Keratinocyte (primary cell): ENCODE results near the gene ZMIZ1.

Experiments used
- EZH2 ChIP-seq: IDR thresholded peaks from one replicate; pipeline ENCODE4 v1.6.1; 2012; ENCODE audit warnings: inconsistent platforms, mild to moderate bottlenecking, low read length, moderate library complexity
- TF ChIP-seq, protein P1 (sequence below), 3 experiments: IDR thresholded peaks in 1 of 3; conservative IDR thresholded peaks in 1 of 3; optimal IDR thresholded peaks in 1 of 3; 2 replicates in 2 of 3; 3 replicates in 1 of 3; pipeline versions ENCODE3 to v1.5.1; 2011; ENCODE audit warnings: low read length in 3 of 3, mild to moderate bottlenecking in 3 of 3, moderate library complexity in 2 of 3, control low read depth in 1 of 3, inconsistent platforms in 1 of 3; ENCODE audit not compliant: insufficient read depth in 2 of 3; ENCODE audit errors: extremely low read depth in 1 of 3

DNA sequence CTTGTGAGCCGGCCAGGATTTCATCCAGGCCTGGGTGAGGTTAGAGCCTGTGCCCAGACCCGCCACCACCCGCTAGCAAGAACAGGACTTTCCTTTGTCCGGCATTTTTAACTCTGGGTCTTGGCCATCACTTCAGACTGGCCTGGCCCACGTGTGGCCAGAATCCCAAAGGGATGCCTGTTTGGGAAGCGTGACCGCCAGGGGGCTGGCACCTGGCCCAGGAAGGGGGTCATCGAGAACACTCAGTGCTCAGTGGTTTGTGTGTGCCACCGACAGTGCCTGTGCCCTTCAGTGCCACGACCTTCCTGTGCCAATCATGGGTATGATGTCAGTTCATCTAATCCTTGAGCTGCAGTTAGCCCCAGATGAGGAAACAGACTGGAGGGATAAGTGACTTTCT, 85.0 kb downstream of the ZMIZ1 start:
- TF ChIP-seq, protein P1, sequence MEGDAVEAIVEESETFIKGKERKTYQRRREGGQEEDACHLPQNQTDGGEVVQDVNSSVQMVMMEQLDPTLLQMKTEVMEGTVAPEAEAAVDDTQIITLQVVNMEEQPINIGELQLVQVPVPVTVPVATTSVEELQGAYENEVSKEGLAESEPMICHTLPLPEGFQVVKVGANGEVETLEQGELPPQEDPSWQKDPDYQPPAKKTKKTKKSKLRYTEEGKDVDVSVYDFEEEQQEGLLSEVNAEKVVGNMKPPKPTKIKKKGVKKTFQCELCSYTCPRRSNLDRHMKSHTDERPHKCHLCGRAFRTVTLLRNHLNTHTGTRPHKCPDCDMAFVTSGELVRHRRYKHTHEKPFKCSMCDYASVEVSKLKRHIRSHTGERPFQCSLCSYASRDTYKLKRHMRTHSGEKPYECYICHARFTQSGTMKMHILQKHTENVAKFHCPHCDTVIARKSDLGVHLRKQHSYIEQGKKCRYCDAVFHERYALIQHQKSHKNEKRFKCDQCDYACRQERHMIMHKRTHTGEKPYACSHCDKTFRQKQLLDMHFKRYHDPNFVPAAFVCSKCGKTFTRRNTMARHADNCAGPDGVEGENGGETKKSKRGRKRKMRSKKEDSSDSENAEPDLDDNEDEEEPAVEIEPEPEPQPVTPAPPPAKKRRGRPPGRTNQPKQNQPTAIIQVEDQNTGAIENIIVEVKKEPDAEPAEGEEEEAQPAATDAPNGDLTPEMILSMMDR (optimal IDR thresholded peaks at IDR 0.05 in 1 of 3, IDR thresholded peaks at IDR 0.05 in 1 of 3, conservative IDR thresholded peaks at IDR 0.05 in 1 of 3; ENCODE audit: extremely low read depth in 1 of 3, insufficient read depth in 2 of 3, low read length in 3 of 3), result no peak
- no peak for TF ChIP-seq EZH2
